Measurements from ENCODE around the gene NCAPD3.

The NCAPD3 gene

GRCh38 chr11:134223836-134224709 is at the start of gene NCAPD3, which contains the start of gene VPS26B:
NCAPD3 (minus strand) TSS chr11:134223967; CDS start chr11:134223926, 41 bp downstream.
VPS26B (plus strand) TSS chr11:134224671; CDS start chr11:134225123, 452 bp downstream.
- Histone ChIP-seq H3K36me3 (ENCODE audit: insufficient read depth, low read length) (peaks cover 10% of the 10 kb centered on the region), H2AFZ (ENCODE audit: low read length, unreplicated experiment) (peak within 1 kb of the TSS; percentile 99), H3K79me2 (ENCODE audit: control insufficient read depth, insufficient read depth, low read length, unreplicated experiment) (peaks cover 77% of the 10 kb centered on the region), H3K27me3 (ENCODE audit: insufficient read depth, low read length) (no peaks in the 10 kb centered on the region), H3K4me3 (ENCODE audit: low read depth, low read length) (peak within 1 kb of the TSS; percentile 94), H3K4me1 (ENCODE audit: control insufficient read depth, insufficient read depth, low read length, unreplicated experiment) (peaks cover 26% of the 10 kb centered on the region), H3K27ac (ENCODE audit: low read depth, low read length) (peak within 1 kb of the TSS; percentile 76)

- no peak overlapping the region for H3K27ac ChIP-seq (ENCODE audit: low read depth, low read length)
- H2AFZ ChIP-seq (ENCODE audit: low read length, unreplicated experiment): no peak overlapping the region
- H3K4me3 ChIP-seq (ENCODE audit: low read depth, low read length): no peak overlapping the region
- H3K36me3 ChIP-seq (ENCODE audit: insufficient read depth, low read length): no peaks in the 10 kb centered on the region
- H3K79me2 ChIP-seq (ENCODE audit: control insufficient read depth, insufficient read depth, low read length, unreplicated experiment): no peaks in the 10 kb centered on the region
- no peaks in the 10 kb centered on the region for H3K4me1 ChIP-seq (ENCODE audit: control insufficient read depth, insufficient read depth, low read length, unreplicated experiment)
- peaks cover 76% of the 10 kb centered on the region for H3K27me3 ChIP-seq (ENCODE audit: insufficient read depth, low read length)
Observed at GRCh38 chr11:134273317-134273712, 49.5 kb upstream of the NCAPD3 start.

GRCh38 chr11:134272381-134273316 is 48.9 kb upstream of the NCAPD3 start:
- peaks cover 69% of the 10 kb centered on the region for H3K27me3 ChIP-seq (ENCODE audit: insufficient read depth, low read length)
- no peaks in the 10 kb centered on the region for H3K36me3 ChIP-seq (ENCODE audit: insufficient read depth, low read length)
- H2AFZ ChIP-seq (ENCODE audit: low read length, unreplicated experiment): no peak overlapping the region
- H3K79me2 ChIP-seq (ENCODE audit: control insufficient read depth, insufficient read depth, low read length, unreplicated experiment): no peaks in the 10 kb centered on the region
- H3K4me1 ChIP-seq (ENCODE audit: control insufficient read depth, insufficient read depth, low read length, unreplicated experiment): no peaks in the 10 kb centered on the region
- no peak overlapping the region for H3K27ac ChIP-seq (ENCODE audit: low read depth, low read length)
- no peak overlapping the region for H3K4me3 ChIP-seq (ENCODE audit: low read depth, low read length)

- Histone ChIP-seq H3K27ac (ENCODE audit: low read depth, low read length) (no peak overlapping the region), H3K4me1 (ENCODE audit: control insufficient read depth, insufficient read depth, low read length, unreplicated experiment) (no peaks in the 10 kb centered on the region), H3K36me3 (ENCODE audit: insufficient read depth, low read length) (no peaks in the 10 kb centered on the region), H2AFZ (ENCODE audit: low read length, unreplicated experiment) (no peak overlapping the region), H3K4me3 (ENCODE audit: low read depth, low read length) (no peak overlapping the region), H3K27me3 (ENCODE audit: insufficient read depth, low read length) (peaks cover 63% of the 10 kb centered on the region), H3K79me2 (ENCODE audit: control insufficient read depth, insufficient read depth, low read length, unreplicated experiment) (no peaks in the 10 kb centered on the region)
Observed at GRCh38 chr11:134271978-134272377, 48.2 kb upstream of the NCAPD3 start.

GRCh38 chr11:134270250-134270714 is 46.5 kb upstream of the NCAPD3 start:
- Histone ChIP-seq H3K79me2 (ENCODE audit: control insufficient read depth, insufficient read depth, low read length, unreplicated experiment) (no peaks in the 10 kb centered on the region), H3K36me3 (ENCODE audit: insufficient read depth, low read length) (no peaks in the 10 kb centered on the region), H3K4me1 (ENCODE audit: control insufficient read depth, insufficient read depth, low read length, unreplicated experiment) (peaks cover 5% of the 10 kb centered on the region), H2AFZ (ENCODE audit: low read length, unreplicated experiment) (no peak overlapping the region), H3K27me3 (ENCODE audit: insufficient read depth, low read length) (peaks cover 46% of the 10 kb centered on the region), H3K27ac (ENCODE audit: low read depth, low read length) (no peak overlapping the region), H3K4me3 (ENCODE audit: low read depth, low read length) (no peak overlapping the region)

- peaks cover 23% of the 10 kb centered on the region for H3K27me3 ChIP-seq (ENCODE audit: insufficient read depth, low read length)
- H3K4me3 ChIP-seq (ENCODE audit: low read depth, low read length): no peak overlapping the region
- H3K27ac ChIP-seq (ENCODE audit: low read depth, low read length): no peak overlapping the region
- H3K79me2 ChIP-seq (ENCODE audit: control insufficient read depth, insufficient read depth, low read length, unreplicated experiment): no peaks in the 10 kb centered on the region
- no peaks in the 10 kb centered on the region for H3K36me3 ChIP-seq (ENCODE audit: insufficient read depth, low read length)
- H3K4me1 ChIP-seq (ENCODE audit: control insufficient read depth, insufficient read depth, low read length, unreplicated experiment): peaks cover 5% of the 10 kb centered on the region
- no peak overlapping the region for H2AFZ ChIP-seq (ENCODE audit: low read length, unreplicated experiment)
Observed at GRCh38 chr11:134267966-134268365, 44.2 kb upstream of the NCAPD3 start.

GRCh38 chr11:134267461-134267860 is 43.7 kb upstream of the NCAPD3 start:
- Histone ChIP-seq H3K27ac (ENCODE audit: low read depth, low read length) (no peak overlapping the region), H2AFZ (ENCODE audit: low read length, unreplicated experiment) (no peak overlapping the region), H3K36me3 (ENCODE audit: insufficient read depth, low read length) (no peaks in the 10 kb centered on the region), H3K27me3 (ENCODE audit: insufficient read depth, low read length) (peaks cover 17% of the 10 kb centered on the region), H3K4me3 (ENCODE audit: low read depth, low read length) (no peak overlapping the region), H3K79me2 (ENCODE audit: control insufficient read depth, insufficient read depth, low read length, unreplicated experiment) (no peaks in the 10 kb centered on the region), H3K4me1 (ENCODE audit: control insufficient read depth, insufficient read depth, low read length, unreplicated experiment) (peaks cover 5% of the 10 kb centered on the region)

- Histone ChIP-seq H3K4me3 (ENCODE audit: low read depth, low read length) (no peak overlapping the region), H3K79me2 (ENCODE audit: control insufficient read depth, insufficient read depth, low read length, unreplicated experiment) (no peaks in the 10 kb centered on the region)
Observed at GRCh38 chr11:134266841-134267251, 43.1 kb upstream of the NCAPD3 start.

GRCh38 chr11:134266440-134266839 is 42.7 kb upstream of the NCAPD3 start:
- H3K36me3 ChIP-seq (ENCODE audit: insufficient read depth, low read length): no peaks in the 10 kb centered on the region
- no peak overlapping the region for H2AFZ ChIP-seq (ENCODE audit: low read length, unreplicated experiment)
- no peak overlapping the region for H3K4me3 ChIP-seq (ENCODE audit: low read depth, low read length)
- peaks cover 7% of the 10 kb centered on the region for H3K27me3 ChIP-seq (ENCODE audit: insufficient read depth, low read length)
- H3K27ac ChIP-seq (ENCODE audit: low read depth, low read length): no peak overlapping the region
- H3K79me2 ChIP-seq (ENCODE audit: control insufficient read depth, insufficient read depth, low read length, unreplicated experiment): no peaks in the 10 kb centered on the region
- peaks cover 5% of the 10 kb centered on the region for H3K4me1 ChIP-seq (ENCODE audit: control insufficient read depth, insufficient read depth, low read length, unreplicated experiment)

More at GRCh38 chr11:134266841-134267251, 43.1 kb upstream of the NCAPD3 start:
- Histone ChIP-seq H3K27ac (ENCODE audit: low read depth, low read length) (no peak overlapping the region), H3K36me3 (ENCODE audit: insufficient read depth, low read length) (no peaks in the 10 kb centered on the region), H2AFZ (ENCODE audit: low read length, unreplicated experiment) (no peak overlapping the region), H3K4me1 (ENCODE audit: control insufficient read depth, insufficient read depth, low read length, unreplicated experiment) (peaks cover 5% of the 10 kb centered on the region), H3K27me3 (ENCODE audit: insufficient read depth, low read length) (peaks cover 11% of the 10 kb centered on the region)

- H2AFZ ChIP-seq (ENCODE audit: low read length, unreplicated experiment): no peak overlapping the region
- H3K4me1 ChIP-seq (ENCODE audit: control insufficient read depth, insufficient read depth, low read length, unreplicated experiment): peaks cover 5% of the 10 kb centered on the region
Observed at GRCh38 chr11:134264966-134265764, 41.4 kb upstream of the NCAPD3 start.

More at GRCh38 chr11:134264966-134265764, 41.4 kb upstream of the NCAPD3 start:
- Histone ChIP-seq H3K27me3 (ENCODE audit: insufficient read depth, low read length) (no peaks in the 10 kb centered on the region), H3K79me2 (ENCODE audit: control insufficient read depth, insufficient read depth, low read length, unreplicated experiment) (no peaks in the 10 kb centered on the region), H3K4me3 (ENCODE audit: low read depth, low read length) (no peak overlapping the region), H3K27ac (ENCODE audit: low read depth, low read length) (no peak overlapping the region), H3K36me3 (ENCODE audit: insufficient read depth, low read length) (no peaks in the 10 kb centered on the region)
